Right lobe of liver (tissue), 6 donors: ENCODE results near the gene SPOCK1. TPM values are rescaled to one million over a fixed set of nuclear protein-coding genes. Genes with fewer than 3 reads are reported as not detected.

Experiments
- ATAC-seq, 4 donors: fragments of 200-7000 bp; cut with Tn5 transposase; one replicate each; pipeline ENCODE4 v1.9.1; 2020; ENCODE audit warnings: mild to moderate bottlenecking in 4 of 4, moderate library complexity in 4 of 4
- DNase-seq, 3 donors: peaks; one replicate each; pipeline ENCODE4 v3.0.0-alpha.2; 2020
- H3K27ac ChIP-seq, 3 donors: fragments of 200-600 bp; one replicate each; pipeline ENCODE4 v1.8.0; 2022
- H3K27me3 ChIP-seq, 2 donors: fragments of 200-600 bp; one replicate each; pipeline ENCODE4 v1.8.0; 2022
- H3K36me3 ChIP-seq, 4 donors: fragments of 200-600 bp; sonication (generic) in 1 of 4; one replicate each; pipeline versions ENCODE4 v1.5.1 to v1.8.0; 2017 to 2022; ENCODE audit warnings: control low read depth in 1 of 4
- H3K4me1 ChIP-seq, 4 donors: fragments of 200-600 bp; sonication (generic) in 1 of 4; one replicate each; pipeline versions ENCODE4 v1.5.1 to v1.8.0; 2017 to 2022; ENCODE audit warnings: control low read depth in 1 of 4
- H3K4me3 ChIP-seq, 3 donors: fragments of 200-600 bp; one replicate each; pipeline ENCODE4 v1.8.0; 2022
- H3K9me3 ChIP-seq, 4 donors: fragments of 200-600 bp; sonication (generic) in 1 of 4; one replicate each; pipeline versions ENCODE4 v1.5.1 to v1.8.0; 2017 to 2022; ENCODE audit warnings: control low read depth in 1 of 4
- CTCF ChIP-seq, 4 donors: fragments of 200-600 bp in 3 of 4; fragments of 450-650 bp in 1 of 4; IDR thresholded peaks; one replicate each; pipeline versions ENCODE4 v1.5.1 to v1.8.0; 2016 to 2022; ENCODE audit warnings: antibody characterized with exemption in 4 of 4, mild to moderate bottlenecking in 2 of 4
- POLR2A ChIP-seq: fragments of 450-650 bp; IDR thresholded peaks from one replicate; pipeline ENCODE4 v1.6.1; 2017; ENCODE audit warnings: antibody characterized with exemption, mild to moderate bottlenecking
- WGBS: methylation state at CpG from one replicate; pipeline ENCODE4 v1.1.6; 2018; ENCODE audit warnings: low coverage, low lambda C conversion rate; ENCODE audit not compliant: insufficient coverage; ENCODE audit errors: missing lambda C conversion rate; 5-methylcytosine and 5-hydroxymethylcytosine counted together
- intact Hi-C, 2 donors: fragments of 100-400 bp; cut with DNase I; formaldehyde crosslinking; loops; one replicate each; pipeline versions ENCODE4 v1.11.2 to v1.14.1; 2022
- total RNA-seq, 6 experiments: library from RNA; depleted of rRNA in 2 of 6; stranded (reverse); fragments of >200 nt in 2 of 6; fragmentation: NEBNext Ultra II Directional in 3 of 6; extraction: Animal tissue kit (Norgen Biotek cat#: 25700) in 3 of 6; gene quantifications; one replicate each; pipeline versions ENCODE4 v1.1.0 to v1.2.4, GENCODE V29; 2016 to 2023
- donor health status: DM: no; HTN: yes; CAD: no.
- donor health status: DM: no; HTN: no; CAD: no.
- donor health status: DM: no; HTN: no; CAD: no.
- donor health status: DM: no; HTN: yes; CAD: no.
- donor health status: DM: no; HTN: yes; CAD: no.

SPOCK1 gene
- total RNA-seq, 6 experiments from 2014 or later: 0.06 to 0.86 (median 0.15) TPM; not detected in 1

GRCh38 chr5:137332296-137332695 is 166.8 kb downstream of the SPOCK1 start:
- Histone ChIP-seq H3K27ac (no peak overlapping the region), H3K27me3 (no peaks in the 10 kb centered on the region), H3K9me3 (no peaks in the 10 kb centered on the region), H3K36me3 (no peaks in the 10 kb centered on the region), H3K4me3 (no peak overlapping the region), H3K4me1 (no peaks in the 10 kb centered on the region)
- WGBS: 64% methylated on average over 5 of the region's 6 CpGs
- ATAC-seq: no peak
- no peak for TF ChIP-seq POLR2A
- TF ChIP-seq CTCF (IDR thresholded peaks at IDR 0.05): no peak
- no peak for DNase-seq
- intact Hi-C loops: no loop called here

GRCh38 chr5:137329586-137330296 is 169.4 kb downstream of the SPOCK1 start:
- Histone ChIP-seq H3K27ac (no peak overlapping the region), H3K27me3 (no peaks in the 10 kb centered on the region), H3K4me3 (no peak overlapping the region), H3K36me3 (no peaks in the 10 kb centered on the region), H3K4me1 (no peaks in the 10 kb centered on the region), H3K9me3 (no peaks in the 10 kb centered on the region)
- no peak for DNase-seq
- WGBS: 63% methylated on average over 4 of the region's 8 CpGs
- no peak for ATAC-seq
- TF ChIP-seq POLR2A (no peak), CTCF (IDR thresholded peaks at IDR 0.05) (no peak)
- intact Hi-C loops: loop anchor here in 1 of 2 donors (10.0 kb wide), 1 partner anchor 175 kb away; no protein-coding TSS in a partner anchor

- Histone ChIP-seq H3K27me3 (no peaks in the 10 kb centered on the region), H3K27ac (no peak overlapping the region), H3K4me1 (no peaks in the 10 kb centered on the region), H3K9me3 (no peaks in the 10 kb centered on the region), H3K4me3 (no peak overlapping the region), H3K36me3 (no peaks in the 10 kb centered on the region)
- ATAC-seq: no peak
- intact Hi-C loops: loop anchor here in 1 of 2 donors (10.0 kb wide), 1 partner anchor 176 kb away; no protein-coding TSS in a partner anchor
- TF ChIP-seq POLR2A (no peak), CTCF (IDR thresholded peaks at IDR 0.05) (no peak)
- no peak for DNase-seq
- 59% methylated on average over 3 of the region's 3 CpGs for WGBS
These were observed 170.1 kb downstream of the SPOCK1 start for GRCh38 chr5:137328991-137329390.

GRCh38 chr5:137328463-137328862 is 170.7 kb downstream of the SPOCK1 start:
- Histone ChIP-seq H3K4me1 (no peaks in the 10 kb centered on the region), H3K9me3 (no peaks in the 10 kb centered on the region), H3K27ac (no peak overlapping the region), H3K27me3 (no peaks in the 10 kb centered on the region), H3K4me3 (no peak overlapping the region), H3K36me3 (no peaks in the 10 kb centered on the region)
- intact Hi-C loops: loop anchor here in 1 of 2 donors (10.0 kb wide), 1 partner anchor 176 kb away; no protein-coding TSS in a partner anchor
- TF ChIP-seq POLR2A (no peak), CTCF (IDR thresholded peaks at IDR 0.05) (no peak)
- no peak for ATAC-seq
- no peak for DNase-seq
- WGBS: 77% methylated on average over 7 of the region's 9 CpGs
